ENCODE results near the gene NEDD4L.
A peak's percentile ranks its signal among the peaks of the same experiment; 100 is the strongest.

Gene NEDD4L

DNA sequence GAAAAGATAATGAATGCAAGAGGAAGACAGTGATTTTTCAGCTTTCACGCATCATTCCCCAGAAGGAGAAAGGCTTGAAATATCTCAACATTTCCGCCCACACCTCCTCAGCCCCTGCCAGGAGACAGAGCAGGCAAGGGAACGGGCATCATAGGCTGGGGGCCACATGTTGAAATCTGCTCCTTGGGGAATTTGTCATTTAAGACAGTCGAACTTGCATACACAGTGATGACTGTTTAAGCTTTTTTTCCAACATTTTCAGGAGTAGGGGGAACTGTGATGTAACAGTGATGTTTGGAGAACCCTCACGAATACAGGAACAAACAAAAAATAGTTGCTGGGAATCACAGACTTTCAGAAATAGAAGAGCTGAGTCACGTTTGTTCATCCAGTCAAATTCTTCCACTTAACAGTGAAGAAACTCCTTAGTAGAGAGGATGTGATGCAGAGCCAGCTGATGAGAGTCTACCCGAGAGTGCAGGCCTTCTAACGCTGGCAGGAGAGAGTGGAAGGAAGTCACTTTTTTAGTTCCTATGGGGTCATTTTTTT is 318.1 kb downstream of the NEDD4L start:
- no peak overlapping the region for H3K4me3 ChIP-seq (ENCODE audit: low read depth, low read length)
- in situ Hi-C loops (cut with HindIII; ENCODE audit: low sequenced_read_pairs) = no loop called here
- TF ChIP-seq, protein P1, sequence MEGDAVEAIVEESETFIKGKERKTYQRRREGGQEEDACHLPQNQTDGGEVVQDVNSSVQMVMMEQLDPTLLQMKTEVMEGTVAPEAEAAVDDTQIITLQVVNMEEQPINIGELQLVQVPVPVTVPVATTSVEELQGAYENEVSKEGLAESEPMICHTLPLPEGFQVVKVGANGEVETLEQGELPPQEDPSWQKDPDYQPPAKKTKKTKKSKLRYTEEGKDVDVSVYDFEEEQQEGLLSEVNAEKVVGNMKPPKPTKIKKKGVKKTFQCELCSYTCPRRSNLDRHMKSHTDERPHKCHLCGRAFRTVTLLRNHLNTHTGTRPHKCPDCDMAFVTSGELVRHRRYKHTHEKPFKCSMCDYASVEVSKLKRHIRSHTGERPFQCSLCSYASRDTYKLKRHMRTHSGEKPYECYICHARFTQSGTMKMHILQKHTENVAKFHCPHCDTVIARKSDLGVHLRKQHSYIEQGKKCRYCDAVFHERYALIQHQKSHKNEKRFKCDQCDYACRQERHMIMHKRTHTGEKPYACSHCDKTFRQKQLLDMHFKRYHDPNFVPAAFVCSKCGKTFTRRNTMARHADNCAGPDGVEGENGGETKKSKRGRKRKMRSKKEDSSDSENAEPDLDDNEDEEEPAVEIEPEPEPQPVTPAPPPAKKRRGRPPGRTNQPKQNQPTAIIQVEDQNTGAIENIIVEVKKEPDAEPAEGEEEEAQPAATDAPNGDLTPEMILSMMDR (IDR thresholded peaks at IDR 0.05; ENCODE audit: low read depth, low read length, missing control alignments) = no peak
- DNase-seq (ENCODE audit: low read depth) = peak; percentile 63

GRCh38 chr18:58362829-58363271 is 318.8 kb downstream of the NEDD4L start:
- in situ Hi-C loops (cut with HindIII; ENCODE audit: low sequenced_read_pairs) = no loop called here
- TF ChIP-seq, protein P1 (IDR thresholded peaks at IDR 0.05; ENCODE audit: low read depth, low read length, missing control alignments) = no peak
- DNase-seq (ENCODE audit: low read depth) = no peak
- H3K4me3 ChIP-seq (ENCODE audit: low read depth, low read length) = no peak overlapping the region

- TF ChIP-seq, protein P1 (IDR thresholded peaks at IDR 0.05; ENCODE audit: low read depth, low read length, missing control alignments) = no peak
- in situ Hi-C loops (cut with HindIII; ENCODE audit: low sequenced_read_pairs) = no loop called here
- H3K4me3 ChIP-seq (ENCODE audit: low read depth, low read length) = no peak overlapping the region
- DNase-seq (ENCODE audit: low read depth) = no peak
These were observed 319.9 kb downstream of the NEDD4L start for GRCh38 chr18:58363767-58364540.

DNA sequence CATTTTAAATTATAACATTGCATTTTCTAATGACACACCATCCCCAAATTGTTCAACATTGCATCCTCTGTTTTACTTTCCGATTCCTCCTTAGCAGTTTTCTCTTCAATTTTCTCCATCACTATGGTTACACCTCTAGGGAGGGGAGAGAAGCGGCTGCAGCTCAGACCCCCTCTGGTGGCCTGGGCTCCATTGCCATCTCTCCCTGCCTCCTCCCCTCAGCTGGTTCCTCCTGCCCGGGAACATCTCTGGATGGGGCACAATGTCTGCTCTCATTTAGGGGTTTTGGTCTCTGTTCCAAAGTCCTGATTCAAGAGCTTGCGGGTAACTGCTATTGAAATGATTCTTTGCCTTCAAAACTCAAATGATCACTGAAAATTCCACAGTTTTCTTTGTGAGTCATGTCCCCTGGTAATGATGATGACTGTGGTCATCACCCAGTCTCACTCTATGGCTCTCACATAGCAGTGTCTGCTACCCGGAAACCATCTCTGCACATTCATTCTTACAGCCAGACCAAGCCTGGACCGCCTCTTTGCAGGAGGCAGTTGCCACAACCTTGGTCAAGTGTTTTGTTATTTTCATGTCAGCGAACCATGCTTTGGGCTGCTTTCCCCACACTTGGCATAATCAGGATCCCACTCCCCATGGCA is 321.0 kb downstream of the NEDD4L start:
- in situ Hi-C loops (cut with HindIII; ENCODE audit: low sequenced_read_pairs) = no loop called here
- TF ChIP-seq, protein P1 (IDR thresholded peaks at IDR 0.05; ENCODE audit: low read depth, low read length, missing control alignments) = peak; percentile 24
- no peak overlapping the region for H3K4me3 ChIP-seq (ENCODE audit: low read depth, low read length)
- peak; percentile 29 for DNase-seq (ENCODE audit: low read depth)

DNA sequence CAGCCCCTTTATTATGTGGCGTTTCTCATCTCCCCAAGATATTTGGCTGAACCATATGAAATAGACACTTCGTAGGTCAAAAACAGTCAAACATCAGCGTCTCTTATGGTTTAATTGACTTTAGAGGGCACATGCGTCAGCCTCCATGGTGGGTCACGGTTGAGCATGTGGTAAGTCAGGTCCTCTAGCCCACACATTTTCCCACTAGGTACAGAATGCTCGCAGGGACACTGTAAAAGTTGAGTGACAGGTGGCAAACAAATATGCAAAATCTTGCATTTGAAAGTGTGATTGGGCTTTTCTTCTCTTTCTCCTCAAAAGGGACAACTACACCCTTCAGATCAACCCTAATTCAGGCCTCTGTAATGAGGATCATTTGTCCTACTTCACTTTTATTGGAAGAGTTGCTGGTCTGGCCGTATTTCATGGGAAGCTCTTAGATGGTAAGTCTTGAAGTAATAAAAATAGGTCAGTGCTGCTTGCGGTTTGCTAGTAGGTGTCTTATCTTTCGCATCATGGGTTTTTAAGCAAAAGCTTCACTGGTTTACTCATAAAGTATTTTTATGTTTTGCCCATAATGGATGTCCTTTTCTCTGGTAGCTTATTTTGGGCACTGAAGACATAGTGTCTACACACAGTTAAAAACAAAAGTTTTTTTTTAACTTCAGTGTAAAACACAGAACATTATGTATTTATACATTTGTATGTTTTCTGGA is 323.6 kb downstream of the NEDD4L start:
- no peak for DNase-seq (ENCODE audit: low read depth)
- in situ Hi-C loops (cut with HindIII; ENCODE audit: low sequenced_read_pairs) = no loop called here
- TF ChIP-seq, protein P1 (IDR thresholded peaks at IDR 0.05; ENCODE audit: low read depth, low read length, missing control alignments) = no peak
- no peak overlapping the region for H3K4me3 ChIP-seq (ENCODE audit: low read depth, low read length)

- no peak for DNase-seq (ENCODE audit: low read depth)
- in situ Hi-C loops (cut with HindIII; ENCODE audit: low sequenced_read_pairs) = no loop called here
- no peak overlapping the region for H3K4me3 ChIP-seq (ENCODE audit: low read depth, low read length)
- TF ChIP-seq, protein P1 (IDR thresholded peaks at IDR 0.05; ENCODE audit: low read depth, low read length, missing control alignments) = no peak
These were observed 325.6 kb downstream of the NEDD4L start for GRCh38 chr18:58369616-58370015.

All from astrocyte of the cerebellum (primary cell).